OCI-LY3 (cell line): ENCODE measurements around the gene BASP1.
"Not testable (repeated sequence)": the region's sequence is repeated elsewhere in the genome, so short reads cannot be mapped to it uniquely, and the experiment has no call there.

Source experiments
- H2AFZ ChIP-seq: fragments of 200-600, 300-600 bp; shearing (Covaris generic); 2 replicates; pipeline ENCODE4 v1.6.0; 2014; ENCODE audit warnings: antibody characterized with exemption, low read depth, low read length
- H3K27ac ChIP-seq: fragments of 200-600, 300-600 bp; sonication (generic); 2 replicates; pipeline ENCODE4 v1.5.1; 2014; ENCODE audit warnings: mild to moderate bottlenecking, low read length, moderate library complexity, mixed read lengths
- H3K27me3 ChIP-seq: fragments of 200-600, 300-600 bp; sonication (generic); 2 replicates; pipeline ENCODE4 v1.6.1; 2014; ENCODE audit warnings: low read depth, low read length, mixed read lengths
- H3K36me3 ChIP-seq: fragments of 200-600, 300-600 bp; sonication (generic); replicated peaks from 2 replicates; pipeline ENCODE3; 2014; ENCODE audit warnings: low read depth, low read length, mixed read lengths
- H3K4me1 ChIP-seq: fragments of 300-600, 200-600 bp; sonication (generic); 2 replicates; pipeline ENCODE4 v1.6.1; 2014; ENCODE audit warnings: low read length, mixed read lengths
- H3K4me2 ChIP-seq: fragments of 200-600, 300-600 bp; sonication (generic); 2 replicates; pipeline ENCODE4 v1.6.1; 2014; ENCODE audit warnings: low read length, mixed read lengths
- H3K4me3 ChIP-seq: fragments of 300-600, 200-600 bp; sonication (generic); 2 replicates; pipeline ENCODE4 v1.5.1; 2014; ENCODE audit warnings: antibody characterized with exemption, mild to moderate bottlenecking, low read length, moderate library complexity
- H3K79me2 ChIP-seq: fragments of 300-600, 200-600 bp; shearing (Covaris generic); 2 replicates; pipeline ENCODE4 v1.6.1; 2014; ENCODE audit warnings: mild to moderate bottlenecking, low read length, mixed read lengths
- H3K9ac ChIP-seq: fragments of 300-600, 200-600 bp; shearing (Covaris generic); 2 replicates; pipeline ENCODE4 v1.6.0; 2014; ENCODE audit warnings: mild to moderate bottlenecking, low read length, moderate library complexity
- H3K9me3 ChIP-seq: fragments of 200-600, 300-600 bp; shearing (Covaris generic); 2 replicates; pipeline ENCODE4 v1.6.1; 2014; ENCODE audit warnings: low read length, mixed read lengths; ENCODE audit not compliant: insufficient read depth
- H4K20me1 ChIP-seq: fragments of 200-600, 300-600 bp; sonication (generic); 2 replicates; pipeline ENCODE4 v1.6.1; 2016; ENCODE audit warnings: low read length, mixed read lengths; ENCODE audit not compliant: insufficient read depth
- EZH2phosphoT487 ChIP-seq: fragments of 200-600 bp; shearing (Covaris generic); IDR thresholded peaks from 2 replicates; pipeline ENCODE4 v1.6.1; 2018; ENCODE audit warnings: antibody characterized with exemption, mixed run types, low read depth
- TF ChIP-seq, protein P1 (sequence below): fragments of 200-600, 300-600 bp; sonication (generic); IDR thresholded peaks from 2 replicates; pipeline ENCODE4 v1.5.1; 2014; ENCODE audit warnings: antibody characterized with exemption, low read length, low read depth

The BASP1 gene

DNA sequence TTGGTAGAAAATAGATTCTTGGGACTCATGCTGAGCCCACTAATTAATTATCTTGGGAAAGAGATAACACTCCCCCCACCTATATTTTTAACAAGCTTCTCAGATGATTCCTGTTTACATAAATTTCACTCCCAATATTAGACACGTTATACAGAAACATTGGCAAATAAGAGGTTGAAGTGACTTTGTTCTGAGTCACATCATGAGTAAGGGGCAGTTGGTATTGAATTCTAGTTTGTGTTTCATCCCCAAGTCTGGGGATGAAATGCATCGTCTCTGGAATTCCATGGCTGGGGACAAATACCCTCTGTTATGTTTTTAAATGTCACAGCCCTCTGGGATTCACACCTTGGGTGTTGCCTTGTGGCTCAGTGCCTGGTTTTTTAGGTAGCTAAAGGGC lies 41.0 kb downstream of the BASP1 start:
- H3K27ac ChIP-seq = peak overlapping the region; percentile 100
- TF ChIP-seq EZH2phosphoT487 = no peak
- TF ChIP-seq, protein P1, sequence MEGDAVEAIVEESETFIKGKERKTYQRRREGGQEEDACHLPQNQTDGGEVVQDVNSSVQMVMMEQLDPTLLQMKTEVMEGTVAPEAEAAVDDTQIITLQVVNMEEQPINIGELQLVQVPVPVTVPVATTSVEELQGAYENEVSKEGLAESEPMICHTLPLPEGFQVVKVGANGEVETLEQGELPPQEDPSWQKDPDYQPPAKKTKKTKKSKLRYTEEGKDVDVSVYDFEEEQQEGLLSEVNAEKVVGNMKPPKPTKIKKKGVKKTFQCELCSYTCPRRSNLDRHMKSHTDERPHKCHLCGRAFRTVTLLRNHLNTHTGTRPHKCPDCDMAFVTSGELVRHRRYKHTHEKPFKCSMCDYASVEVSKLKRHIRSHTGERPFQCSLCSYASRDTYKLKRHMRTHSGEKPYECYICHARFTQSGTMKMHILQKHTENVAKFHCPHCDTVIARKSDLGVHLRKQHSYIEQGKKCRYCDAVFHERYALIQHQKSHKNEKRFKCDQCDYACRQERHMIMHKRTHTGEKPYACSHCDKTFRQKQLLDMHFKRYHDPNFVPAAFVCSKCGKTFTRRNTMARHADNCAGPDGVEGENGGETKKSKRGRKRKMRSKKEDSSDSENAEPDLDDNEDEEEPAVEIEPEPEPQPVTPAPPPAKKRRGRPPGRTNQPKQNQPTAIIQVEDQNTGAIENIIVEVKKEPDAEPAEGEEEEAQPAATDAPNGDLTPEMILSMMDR = no peak
- peaks cover 95% of the 10 kb centered on the region for H3K79me2 ChIP-seq
- peak overlapping the region; percentile 62 for H3K4me2 ChIP-seq
- H3K9me3 ChIP-seq = peaks cover 21% of the 10 kb centered on the region
- no peak overlapping the region for H2AFZ ChIP-seq
- H3K4me3 ChIP-seq = peak overlapping the region; percentile 56
- peak overlapping the region; percentile 69 for H3K9ac ChIP-seq
- peaks cover 51% of the 10 kb centered on the region for H3K36me3 ChIP-seq
- peaks cover 75% of the 10 kb centered on the region for H3K4me1 ChIP-seq
- peaks cover 42% of the 10 kb centered on the region for H4K20me1 ChIP-seq
- no peaks in the 10 kb centered on the region for H3K27me3 ChIP-seq

DNA sequence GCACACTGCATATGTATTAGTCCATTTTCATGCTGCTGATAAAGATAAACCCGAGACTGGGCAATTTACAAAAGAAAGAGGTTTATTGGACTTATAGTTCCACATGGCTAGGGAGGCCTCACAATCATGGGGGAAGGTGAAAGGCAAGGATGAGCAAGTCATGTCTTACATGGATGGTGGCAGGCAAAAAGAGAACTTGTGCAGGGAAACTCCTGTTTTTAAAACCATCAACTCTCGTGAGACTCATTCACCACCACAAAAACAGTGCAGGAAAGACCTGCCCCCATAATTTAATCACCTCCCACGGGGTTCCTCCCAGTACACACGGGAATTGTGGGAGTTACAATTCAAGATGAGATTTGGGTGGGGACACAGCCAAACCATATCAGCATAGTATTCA lies 41.6 kb downstream of the BASP1 start:
- Histone ChIP-seq H3K9me3 (peaks cover 21% of the 10 kb centered on the region), H3K4me2 (peak overlapping the region; percentile 62), H3K4me3 (peak overlapping the region; percentile 56; the same call in 1 of the 2 replicates), H4K20me1 (peaks cover 43% of the 10 kb centered on the region), H3K36me3 (peaks cover 57% of the 10 kb centered on the region), H3K9ac (peak overlapping the region; percentile 69; the same call in 1 of the 2 replicates), H3K4me1 (peaks cover 75% of the 10 kb centered on the region), H3K79me2 (peaks cover 95% of the 10 kb centered on the region), H3K27ac (peak overlapping the region; percentile 100)
- H3K27me3 ChIP-seq, H2AFZ ChIP-seq: not testable (repeated sequence)

DNA sequence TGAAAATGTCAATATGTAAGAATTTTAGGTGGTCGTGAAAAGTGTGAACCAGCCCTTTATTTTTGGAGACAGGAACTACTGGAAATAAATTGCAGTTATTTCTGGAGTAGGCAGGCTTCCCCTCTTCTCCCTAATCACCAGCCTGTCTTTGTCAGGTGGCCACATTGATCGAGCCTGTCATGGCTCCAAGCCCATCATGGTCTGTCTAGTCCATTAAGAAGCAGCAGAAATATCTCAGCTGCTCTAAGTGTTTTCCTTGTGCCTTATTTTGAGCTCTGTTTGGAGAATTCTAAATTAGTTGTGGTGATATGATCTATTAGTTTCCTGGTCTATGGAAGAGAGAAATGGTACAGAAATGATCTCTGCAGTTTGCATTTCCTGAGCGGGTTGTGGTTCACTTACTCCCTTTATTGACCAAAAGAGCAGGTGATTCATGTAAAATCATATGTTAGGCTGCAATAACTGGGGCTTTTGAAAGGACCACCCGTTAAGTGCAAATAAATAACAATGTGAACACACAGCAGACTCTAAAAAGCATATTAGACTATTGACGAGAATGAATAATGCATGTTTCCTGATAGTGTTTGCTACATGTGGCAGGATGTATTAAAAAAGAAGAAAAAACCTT lies 42.3 kb downstream of the BASP1 start:
- Histone ChIP-seq H3K4me3 (0 out of 2 replicates have a peak overlapping the region, but pooled peaks have one; percentile 5), H3K9ac (no peak overlapping the region), H3K79me2 (peaks cover 95% of the 10 kb centered on the region), H3K9me3 (peaks cover 21% of the 10 kb centered on the region), H2AFZ (no peak overlapping the region), H3K27ac (peak overlapping the region; percentile 100), H3K4me2 (peak overlapping the region; percentile 31), H3K36me3 (peaks cover 52% of the 10 kb centered on the region), H4K20me1 (peaks cover 42% of the 10 kb centered on the region; the same call in 1 of the 2 replicates), H3K4me1 (peaks cover 74% of the 10 kb centered on the region), H3K27me3 (no peaks in the 10 kb centered on the region)
- no peak for TF ChIP-seq EZH2phosphoT487
- TF ChIP-seq, protein P1 = no peak

DNA sequence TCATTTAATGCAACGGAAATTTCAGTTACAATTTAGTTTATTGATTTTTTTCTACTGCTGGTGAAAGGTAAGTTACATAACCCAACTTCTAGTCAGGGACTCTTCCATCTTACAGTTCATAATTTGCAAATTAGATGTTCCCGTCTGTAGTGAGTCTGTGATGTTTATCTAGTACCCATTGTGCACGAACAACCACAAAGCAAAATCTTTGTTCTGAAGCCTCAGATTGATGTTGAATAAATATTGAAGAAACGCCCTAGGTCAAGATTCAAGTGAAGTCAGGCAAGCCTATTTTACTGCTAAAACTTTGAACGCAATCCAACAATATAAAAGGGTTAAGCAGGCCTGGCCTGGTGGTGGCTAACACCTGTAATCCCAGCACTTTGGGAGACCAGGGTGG lies 43.1 kb downstream of the BASP1 start:
- Histone ChIP-seq H3K4me3 (no peak overlapping the region), H3K9me3 (peaks cover 21% of the 10 kb centered on the region), H3K27ac (peak overlapping the region; percentile 100; the same call in 1 of the 2 replicates), H3K79me2 (peaks cover 95% of the 10 kb centered on the region), H3K9ac (no peak overlapping the region), H3K4me1 (peaks cover 75% of the 10 kb centered on the region), H4K20me1 (peaks cover 48% of the 10 kb centered on the region), H3K4me2 (no peak overlapping the region), H3K27me3 (no peaks in the 10 kb centered on the region), H3K36me3 (peaks cover 54% of the 10 kb centered on the region), H2AFZ (no peak overlapping the region)
- no peak for TF ChIP-seq EZH2phosphoT487

DNA sequence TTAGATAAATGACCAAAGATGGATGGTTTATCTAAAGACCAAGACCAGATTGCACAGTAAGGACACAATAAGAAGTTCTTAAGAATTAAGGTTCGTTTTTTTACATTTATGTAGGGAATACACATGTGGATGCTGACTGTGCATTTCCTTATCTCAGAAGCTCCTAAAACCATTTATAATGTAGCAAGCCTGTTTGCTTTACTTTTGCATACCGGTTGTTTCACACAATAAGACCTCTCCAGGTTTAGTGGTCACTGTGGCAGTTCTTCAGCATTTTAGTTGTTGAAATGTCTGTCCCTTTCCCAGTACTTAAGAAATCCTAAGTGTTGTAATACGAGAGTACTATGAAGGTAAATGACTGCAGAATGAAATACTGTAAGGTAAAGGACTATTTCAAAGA lies 43.6 kb downstream of the BASP1 start:
- Histone ChIP-seq H3K4me1 (peaks cover 75% of the 10 kb centered on the region), H3K27ac (no peak overlapping the region), H3K27me3 (no peaks in the 10 kb centered on the region), H3K9ac (no peak overlapping the region), H3K4me2 (no peak overlapping the region), H3K9me3 (peaks cover 21% of the 10 kb centered on the region), H2AFZ (no peak overlapping the region), H3K79me2 (peaks cover 96% of the 10 kb centered on the region), H3K4me3 (no peak overlapping the region), H3K36me3 (peaks cover 54% of the 10 kb centered on the region), H4K20me1 (peaks cover 52% of the 10 kb centered on the region)
- TF ChIP-seq, protein P1 = no peak
- TF ChIP-seq EZH2phosphoT487 = no peak
